D721Med (cell line): ENCODE measurements around the gene TTLL9.
"Not testable (repeated sequence)": the region's sequence is repeated elsewhere in the genome, so short reads cannot be mapped to it uniquely, and the experiment has no call there.

Source experiments
- DNase-seq: peaks from one replicate; pipeline ENCODE4 v3.0.0; 2011; ENCODE audit warnings: low spot score; ENCODE audit not compliant: insufficient read length
- FAIRE-seq: peaks from 2 replicates; lab custom pipeline; 2011; peaks lifted over from hg19 to GRCh38; lab: Jason Lieb, UNC
- CTCF ChIP-seq: IDR thresholded peaks from 2 replicates; pipeline ENCODE4 v1.5.1; 2012; ENCODE audit warnings: mild to moderate bottlenecking, control low read depth; ENCODE audit not compliant: insufficient read depth; ENCODE audit errors: missing control alignments

Gene TTLL9

GRCh38 chr20:31915491-31916280, 45.3 kb downstream of the TTLL9 start:
- no peak for DNase-seq
- FAIRE-seq: no peak
- no peak for TF ChIP-seq CTCF

DNA sequence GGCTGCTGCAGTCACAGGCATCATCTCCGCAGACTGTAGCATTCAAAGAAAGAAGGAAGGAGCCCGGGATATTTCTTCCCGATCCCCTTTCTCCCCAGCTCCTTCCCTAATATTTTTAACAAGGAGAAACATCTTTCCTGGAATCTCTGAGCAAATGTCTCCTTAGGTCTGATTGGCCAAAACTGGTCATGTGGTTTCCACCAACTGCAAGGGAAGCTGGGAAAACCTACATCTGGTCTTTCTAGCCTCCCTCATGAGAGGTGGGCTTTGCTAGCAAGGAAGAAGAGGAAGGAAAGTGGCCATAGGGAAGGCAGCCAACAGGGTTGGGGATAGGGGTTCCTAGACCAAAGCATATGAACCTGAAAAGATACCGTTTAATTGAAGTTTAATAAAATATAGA, 46.3 kb downstream of the TTLL9 start:
- no peak for FAIRE-seq
- TF ChIP-seq CTCF: no peak
- no peak for DNase-seq

DNA sequence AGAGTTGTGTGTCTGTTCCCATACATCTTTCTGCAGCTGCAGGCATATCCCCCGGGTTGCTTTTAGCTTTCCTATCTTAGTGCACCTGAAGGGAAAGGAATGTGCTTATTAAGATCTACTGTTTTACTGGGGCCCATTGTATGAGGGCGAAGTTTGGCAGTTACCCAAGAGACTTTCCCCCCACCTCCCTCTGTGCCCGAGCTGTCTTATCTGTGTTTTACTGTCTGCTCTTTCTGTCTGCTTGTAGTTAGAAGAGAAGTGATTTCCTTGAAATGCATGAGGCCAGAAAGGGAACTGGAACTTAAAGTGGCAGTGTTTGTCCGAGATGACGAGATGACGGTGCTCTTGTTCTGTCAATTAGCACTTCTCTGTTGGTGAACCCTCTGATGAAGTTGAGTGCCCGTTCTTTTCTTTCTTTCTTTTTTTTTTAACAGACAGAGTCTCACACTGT, 47.6 kb downstream of the TTLL9 start:
- not testable (repeated sequence) for DNase-seq, FAIRE-seq

DNA sequence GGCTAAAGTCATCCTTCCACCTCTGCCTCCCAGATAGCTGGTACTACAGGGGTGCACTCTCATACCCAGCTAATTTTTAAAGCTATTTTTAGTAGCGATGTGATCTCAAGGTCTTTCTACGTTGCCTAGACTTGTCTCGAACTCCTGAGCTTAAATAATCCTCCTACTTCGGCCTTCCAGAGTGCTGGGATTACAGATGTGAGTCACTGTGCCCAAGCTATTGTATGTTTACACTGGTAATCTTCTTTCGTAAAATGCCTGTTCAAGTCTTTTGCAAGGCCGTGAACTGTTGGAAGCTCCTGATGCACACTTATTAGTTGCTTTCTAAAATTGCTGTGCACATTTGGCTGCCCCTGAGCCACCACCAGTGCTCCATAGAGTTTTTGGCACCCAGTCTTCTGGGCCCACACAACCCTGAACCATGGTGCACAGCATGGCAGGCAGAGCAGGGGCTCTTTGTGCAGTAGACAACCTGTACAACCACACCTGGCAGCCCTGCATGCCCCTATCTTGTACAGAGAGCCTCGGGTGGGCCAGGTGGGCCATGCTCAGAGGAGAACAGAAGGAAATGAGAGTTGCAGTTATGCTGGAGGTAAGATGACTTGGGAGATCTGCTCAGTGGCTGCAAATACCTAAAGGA, 48.2 kb downstream of the TTLL9 start:
- FAIRE-seq (no peak), DNase-seq (no peak)
- no peak for TF ChIP-seq CTCF

GRCh38 chr20:31919410-31920155, 49.1 kb downstream of the TTLL9 start:
- no peak for DNase-seq
- TF ChIP-seq CTCF: no peak
- FAIRE-seq: no peak

DNA sequence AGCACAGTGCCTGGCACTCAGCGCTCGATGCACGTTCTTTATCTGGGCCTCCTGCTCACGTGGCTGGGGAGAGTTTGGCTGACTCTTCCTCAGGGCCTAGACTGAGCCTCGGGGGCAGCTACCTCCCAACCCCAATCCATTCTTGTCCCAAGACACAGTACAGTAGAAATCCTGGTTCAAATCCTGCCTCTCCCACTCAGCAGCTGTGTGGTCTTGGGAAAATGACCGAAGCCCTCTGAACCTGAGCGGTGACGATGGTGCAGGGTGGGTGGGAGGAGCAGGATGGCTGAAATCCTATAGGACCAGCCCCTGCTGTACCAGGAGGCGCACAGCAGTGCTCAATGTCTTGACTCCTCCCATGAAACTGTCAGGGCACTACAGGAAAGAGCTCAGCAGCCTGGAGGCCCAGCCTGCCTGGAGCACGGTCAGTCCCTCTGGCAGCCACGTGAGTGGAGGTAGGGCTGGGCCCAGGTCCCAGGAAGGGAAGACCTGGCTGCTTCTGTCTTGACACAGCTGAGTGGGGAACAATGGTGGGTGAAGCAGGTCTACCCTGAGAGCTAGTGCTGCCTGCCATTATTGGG, 49.9 kb downstream of the TTLL9 start:
- DNase-seq (no peak), FAIRE-seq (no peak)
- TF ChIP-seq CTCF: no peak

GRCh38 chr20:31921480-31921879, 51.0 kb downstream of the TTLL9 start:
- not testable (repeated sequence) for FAIRE-seq, DNase-seq
